MM.1S (cell line): ENCODE data around the gene RALGPS2.

Source experiments
- CTCF ChIP-seq: fragments of 300-600 bp; sonication (generic); IDR thresholded peaks from 2 replicates; pipeline ENCODE4 v1.5.1; 2016; ENCODE audit warnings: antibody characterized with exemption, low read length, mixed read lengths
- EZH2 ChIP-seq: fragments of 300-600 bp; sonication (generic); optimal IDR thresholded peaks from 2 replicates; pipeline ENCODE3; 2017; ENCODE audit warnings: low read depth, mild to moderate bottlenecking, antibody characterized with exemption, low read length, mixed read lengths

- TF ChIP-seq CTCF (no peak), EZH2 (no peak)
Observed at GRCh38 chr1:178688244-178688643, 36.8 kb upstream of the RALGPS2 start.
